ENCODE data around the gene PRPF40B.

GRCh38 chr12:49658276-49658675 lies 34.9 kb downstream of the PRPF40B start:
- TF ChIP-seq POLR2A (IDR thresholded peaks at IDR 0.05; ENCODE audit: low read length) (no peak), GATA1 (IDR thresholded peaks at IDR 0.05; ENCODE audit: low read depth, low read length) (no peak)
